T-cell (primary cell): ENCODE results near the gene FSTL4. TPM values are rescaled to one million over a fixed set of nuclear protein-coding genes. Genes with fewer than 3 reads are reported as not detected.

Experiments used
- ATAC-seq, 4 experiments: fragments of 200-7000 bp in 3 of 4; fragments of 150-1000 bp in 1 of 4; cut with Tn5 transposase; replicated peaks in 1 of 4; 1 replicate in 3 of 4; 2 replicates in 1 of 4; pipeline ENCODE4 v1.10.0; 2021; ENCODE audit warnings: moderate library complexity in 3 of 4, mild to moderate bottlenecking in 2 of 4, moderate number of reproducible peaks in 1 of 4
- CTCF ChIA-PET, 2 donors: fragments of 300-600 bp; sonication (Branson Sonifier 250); formaldehyde crosslinking; loops; one replicate each; lab custom pipeline; 2022; ENCODE audit warnings: antibody characterized with exemption in 2 of 2; lab: Charles Lee
- POLR2A ChIA-PET, 2 donors: fragments of 300-600 bp; sonication (Branson Sonifier 250); formaldehyde crosslinking; loops; one replicate each; lab custom pipeline; 2022; ENCODE audit warnings: antibody characterized with exemption in 2 of 2; lab: Charles Lee
- DNase-seq, 35 experiments: peaks; one replicate each; pipeline versions ENCODE4 v3.0.0 to v3.0.0-alpha.2; 2013 to 2023
- H3K27ac ChIP-seq: one replicate; pipeline ENCODE4 v1.5.1; 2013; ENCODE audit warnings: low read length
- H3K27me3 ChIP-seq, 2 experiments: replicated peaks in 1 of 2; 1 replicate in 1 of 2; 2 replicates in 1 of 2; pipeline versions ENCODE4 v1.6.1 to v1.7.0; 2013; ENCODE audit warnings: low read length in 1 of 2, mixed read lengths in 1 of 2; ENCODE audit not compliant: control insufficient read depth in 2 of 2, insufficient read depth in 2 of 2; ENCODE audit errors: extremely low read depth in 1 of 2
- H3K36me3 ChIP-seq, 2 donors: 1 replicate in 1 of 2; 2 replicates in 1 of 2; pipeline versions ENCODE4 v1.6.1 to v1.7.0; 2013; ENCODE audit warnings: low read length in 1 of 2; ENCODE audit not compliant: control insufficient read depth in 2 of 2, insufficient read depth in 1 of 2; ENCODE audit errors: extremely low read depth in 1 of 2
- H3K4me1 ChIP-seq, 2 experiments: 1 replicate in 1 of 2; 2 replicates in 1 of 2; pipeline versions ENCODE4 v1.6.1 to v1.7.0; 2013; ENCODE audit warnings: low read length in 2 of 2, mixed read lengths in 1 of 2; ENCODE audit not compliant: insufficient read depth in 2 of 2, control insufficient read depth in 1 of 2; ENCODE audit errors: extremely low read depth in 1 of 2
- H3K4me3 ChIP-seq, 2 donors: 1 replicate in 1 of 2; 2 replicates in 1 of 2; pipeline versions ENCODE4 v1.5.1 to v1.7.0; 2013; ENCODE audit warnings: mild to moderate bottlenecking in 2 of 2, low read length in 1 of 2, moderate library complexity in 1 of 2; ENCODE audit not compliant: control insufficient read depth in 1 of 2; ENCODE audit errors: extremely low read depth in 1 of 2
- H3K9me3 ChIP-seq: 2 replicates; pipeline ENCODE4 v1.7.0; 2013
- H3K27ac Mint-ChIP-seq, 2 donors: one replicate each; pipeline ENCODE4 v1.8.0; 2020 to 2021; ENCODE audit warnings: mild to moderate bottlenecking in 2 of 2, mixed read lengths in 2 of 2
- H3K27me3 Mint-ChIP-seq, 2 donors: one replicate each; pipeline ENCODE4 v1.8.0; 2021 to 2022; ENCODE audit warnings: mixed read lengths in 2 of 2
- H3K36me3 Mint-ChIP-seq: one replicate; pipeline ENCODE4 v1.8.0; 2021; ENCODE audit warnings: mixed read lengths
- H3K4me1 Mint-ChIP-seq, 3 donors: one replicate each; pipeline ENCODE4 v1.8.0; 2020 to 2022; ENCODE audit warnings: mixed read lengths in 3 of 3, mild to moderate bottlenecking in 1 of 3
- H3K4me3 Mint-ChIP-seq, 3 donors: one replicate each; pipeline ENCODE4 v1.8.0; 2020 to 2022; ENCODE audit warnings: mild to moderate bottlenecking in 3 of 3, mixed read lengths in 3 of 3, moderate library complexity in 3 of 3
- H3K9me3 Mint-ChIP-seq, 3 donors: one replicate each; pipeline ENCODE4 v1.8.0; 2020 to 2022; ENCODE audit warnings: mixed read lengths in 3 of 3
- WGBS: methylation state at CpG from one replicate; pipeline ENCODE4 v1.1.5; 2013; ENCODE audit warnings: missing lambda C conversion rate; ENCODE audit not compliant: insufficient coverage; 5-methylcytosine and 5-hydroxymethylcytosine counted together
- total RNA-seq, 35 experiments: library from RNA in 6 of 35; stranded (reverse) in 6 of 35; fragments of 120-200 nt in 1 of 35; gene quantifications; one replicate each; pipeline versions ENCODE4 v1.2.1 to v1.2.4 and lab custom pipeline; 2013 to 2026

FSTL4 gene
- total RNA-seq, 5 donors from 2014 or later (not counting 1 experiment from before 2014, with no cell fraction given), result 1.6 TPM; not detected in 3

DNA sequence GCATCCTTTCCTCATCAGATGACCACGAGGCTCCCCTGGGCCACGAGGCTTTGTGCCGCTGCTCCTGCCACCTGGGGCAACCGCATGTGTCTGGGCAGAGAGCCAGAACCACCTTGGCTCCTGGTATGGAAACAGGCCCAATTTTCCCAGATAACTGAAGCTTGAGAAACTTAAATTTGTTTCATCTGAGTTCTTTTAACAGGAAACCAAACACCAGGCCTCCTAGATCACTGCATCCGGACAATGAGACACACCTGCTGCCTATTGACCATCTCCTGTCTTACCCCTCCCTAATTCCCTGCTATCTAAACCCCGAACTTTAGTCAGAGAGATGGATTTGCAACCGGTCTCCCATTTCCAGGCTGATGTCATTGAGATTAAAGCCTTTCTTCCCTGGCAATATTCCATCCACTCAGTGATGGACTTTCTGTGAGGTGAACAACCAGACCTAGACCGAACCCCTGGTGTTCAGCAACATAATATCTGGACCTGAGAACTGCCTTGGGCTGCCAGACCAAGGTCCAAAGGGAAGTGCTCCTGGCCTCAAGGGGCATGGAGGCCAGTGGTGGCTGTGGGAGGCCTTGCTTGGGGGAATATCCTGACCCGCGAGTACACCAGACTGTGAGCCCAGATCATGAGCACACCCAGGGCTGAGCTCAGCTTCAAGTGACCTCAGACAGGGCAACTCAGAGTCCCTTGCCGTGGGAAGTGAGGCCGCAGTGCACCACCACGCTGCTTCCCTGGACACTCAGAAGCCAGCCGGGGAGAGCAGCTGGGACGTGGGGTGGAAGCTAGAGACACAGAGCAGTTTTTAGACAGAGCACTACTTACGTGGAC lies 360.8 kb downstream of the FSTL4 start:
- ChIA-PET POLR2A (no interaction called here), CTCF (no interaction called here)
- WGBS, result 70% methylated on average over 15 of the region's 16 CpGs
- Histone ChIP-seq H3K4me1 (no peaks in the 10 kb centered on the region), H3K36me3 (no peaks in the 10 kb centered on the region), H3K9me3 (no peaks in the 10 kb centered on the region), H3K4me3 (no peak overlapping the region), H3K27me3 (peaks cover 0 to 11% of the 10 kb centered on the region in 2 experiments), H3K27ac (no peak overlapping the region)
- no peaks in the 10 kb centered on the region for H3K27me3 Mint-ChIP-seq
- DNase-seq, result no peak
- no peak for ATAC-seq
- no peak overlapping the region for H3K4me3 Mint-ChIP-seq
- no peaks in the 10 kb centered on the region for H3K9me3 Mint-ChIP-seq
- no peaks in the 10 kb centered on the region for H3K4me1 Mint-ChIP-seq
- H3K36me3 Mint-ChIP-seq, result no peaks in the 10 kb centered on the region
- H3K27ac Mint-ChIP-seq, result no peak overlapping the region

- ChIA-PET POLR2A (no interaction called here), CTCF (no interaction called here)
- Histone ChIP-seq H3K27me3 (peaks cover 0 to 11% of the 10 kb centered on the region in 2 experiments), H3K4me3 (no peak overlapping the region), H3K27ac (no peak overlapping the region), H3K36me3 (no peaks in the 10 kb centered on the region), H3K4me1 (no peaks in the 10 kb centered on the region), H3K9me3 (no peaks in the 10 kb centered on the region)
- Mint-ChIP-seq H3K36me3 (no peaks in the 10 kb centered on the region), H3K9me3 (no peaks in the 10 kb centered on the region), H3K27me3 (no peaks in the 10 kb centered on the region), H3K4me3 (no peak overlapping the region), H3K27ac (no peak overlapping the region), H3K4me1 (peaks cover 0 to under 1% (median 0%) of the 10 kb centered on the region in 3 donors)
- DNase-seq (no peak), ATAC-seq (no peak)
- 56% methylated on average over 5 of the region's 10 CpGs for WGBS
Observed at GRCh38 chr5:133250527-133250926, 361.8 kb downstream of the FSTL4 start.

DNA sequence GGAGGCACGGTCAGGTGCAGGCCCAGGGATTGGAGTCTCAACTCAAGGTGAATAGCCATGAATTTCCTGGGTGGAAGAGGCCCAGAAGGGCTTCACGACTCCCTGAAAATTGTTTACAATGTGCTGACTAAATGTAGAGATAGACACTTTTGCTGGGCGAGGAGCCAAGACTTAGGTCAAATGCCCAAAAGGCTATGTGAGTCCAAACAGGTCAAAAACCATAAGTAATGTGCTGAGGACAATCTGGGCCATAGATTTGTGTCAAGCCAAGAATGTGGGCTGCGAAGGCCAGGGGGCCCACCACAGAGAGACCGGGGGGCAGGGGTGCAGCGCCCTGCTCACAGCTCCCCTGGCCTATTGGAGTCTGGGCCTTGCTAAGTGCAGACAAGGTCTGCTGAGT lies 362.7 kb downstream of the FSTL4 start:
- DNase-seq, result no peak
- WGBS, result 89% methylated on average over 6 of the region's 6 CpGs

DNA sequence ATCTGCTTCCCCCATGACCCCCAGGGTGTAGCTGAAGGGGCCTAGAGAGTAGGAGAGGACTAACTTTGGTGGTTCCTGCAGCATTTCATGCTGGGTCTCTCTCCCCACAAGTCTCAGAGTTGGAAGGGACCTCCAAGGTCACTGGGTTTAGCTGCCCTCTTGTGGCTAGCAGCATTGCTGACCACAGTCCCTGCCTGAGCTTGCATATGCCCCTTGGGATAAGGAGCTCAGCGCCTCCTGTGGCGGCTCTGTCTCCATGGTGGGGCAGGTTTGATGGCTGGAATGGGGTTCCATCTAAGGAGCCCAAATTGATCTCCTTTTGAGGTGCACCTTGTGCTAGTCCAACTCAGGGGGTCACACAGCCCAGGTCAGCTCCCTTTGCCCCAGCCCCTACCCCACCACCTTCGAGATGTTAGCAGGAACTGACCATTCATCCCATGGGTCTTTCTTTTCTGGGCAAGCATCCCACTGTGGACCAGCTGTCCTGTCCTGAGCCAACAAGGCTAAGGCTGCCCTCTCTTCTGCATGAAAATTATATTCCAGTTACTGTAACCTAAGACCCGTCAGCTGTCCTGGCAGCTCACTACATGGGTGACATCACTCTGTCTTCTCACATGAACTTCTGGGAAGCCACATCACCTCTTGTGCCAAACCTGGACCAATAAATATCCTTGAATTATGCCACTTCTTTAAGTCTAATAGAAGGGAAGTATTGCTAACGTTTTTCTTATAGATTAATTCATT lies 364.3 kb downstream of the FSTL4 start:
- CTCF ChIA-PET, result no interaction called here
- H3K27ac Mint-ChIP-seq, result no peak overlapping the region
- peak in 1 of 35 experiments; percentile 5 for DNase-seq

More for the DNA sequence above, 362.7 kb downstream of the FSTL4 start:
- ChIA-PET POLR2A (no interaction called here), CTCF (no interaction called here)
- Mint-ChIP-seq H3K9me3 (no peaks in the 10 kb centered on the region), H3K27ac (no peak overlapping the region), H3K4me3 (no peak overlapping the region), H3K27me3 (no peaks in the 10 kb centered on the region), H3K36me3 (no peaks in the 10 kb centered on the region), H3K4me1 (peaks cover 2 to 4% (median 3%) of the 10 kb centered on the region in 3 donors)
- no peak for ATAC-seq
- Histone ChIP-seq H3K9me3 (no peaks in the 10 kb centered on the region), H3K27ac (no peak overlapping the region), H3K36me3 (no peaks in the 10 kb centered on the region), H3K4me1 (peaks cover 0 to 1% of the 10 kb centered on the region in 2 experiments), H3K27me3 (peaks cover 0 to 11% of the 10 kb centered on the region in 2 experiments), H3K4me3 (no peak overlapping the region)

DNA sequence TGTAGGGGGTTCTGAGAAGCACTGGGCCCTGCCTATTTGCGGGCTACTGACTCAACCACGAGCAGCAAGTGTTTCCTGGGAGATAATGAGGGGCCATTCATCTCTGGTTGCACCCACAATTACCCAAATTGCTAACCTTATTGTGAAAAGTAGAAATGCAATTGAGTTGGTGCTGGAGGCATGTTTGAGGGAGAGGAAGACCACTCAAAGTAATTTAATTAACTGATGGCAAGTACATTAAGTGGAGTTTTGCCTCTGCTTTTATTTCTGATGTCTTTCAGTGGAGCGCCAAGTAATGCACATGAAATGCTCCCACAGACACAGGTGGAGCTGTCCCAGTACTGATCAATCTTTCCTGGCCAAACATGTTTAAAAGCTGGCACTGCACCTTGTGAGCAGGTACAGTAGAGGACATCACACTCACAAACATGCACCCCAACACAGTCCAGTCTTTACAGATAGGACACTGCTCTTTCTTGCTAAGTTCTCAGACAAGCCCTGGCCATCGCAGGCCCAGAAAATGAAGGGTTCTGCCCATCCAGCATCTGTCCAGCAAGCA lies 365.1 kb downstream of the FSTL4 start:
- peaks cover 13 to 18% (median 15%) of the 10 kb centered on the region in 3 donors for H3K4me1 Mint-ChIP-seq
- Histone ChIP-seq H3K4me1 (peaks cover 0 to 11% of the 10 kb centered on the region in 2 experiments), H3K27me3 (peaks cover 0 to 15% of the 10 kb centered on the region in 2 experiments), H3K9me3 (no peaks in the 10 kb centered on the region), H3K36me3 (no peaks in the 10 kb centered on the region), H3K4me3 (no peak overlapping the region), H3K27ac (no peak overlapping the region)
- 70% methylated on average over 2 of the region's 4 CpGs for WGBS
- H3K4me3 Mint-ChIP-seq, result no peak overlapping the region
- ChIA-PET CTCF (no interaction called here), POLR2A (no interaction called here)
- ATAC-seq (no peak), DNase-seq (no peak)
- H3K36me3 Mint-ChIP-seq, result no peaks in the 10 kb centered on the region
- H3K9me3 Mint-ChIP-seq, result no peaks in the 10 kb centered on the region
- H3K27ac Mint-ChIP-seq, result no peak overlapping the region
- H3K27me3 Mint-ChIP-seq, result no peaks in the 10 kb centered on the region

More for the DNA sequence above, 364.3 kb downstream of the FSTL4 start:
- H3K4me1 Mint-ChIP-seq, result peaks cover 13 to 15% (median 14%) of the 10 kb centered on the region in 3 donors
- Histone ChIP-seq H3K36me3 (no peaks in the 10 kb centered on the region), H3K27me3 (peaks cover 0 to 15% of the 10 kb centered on the region in 2 experiments), H3K9me3 (no peaks in the 10 kb centered on the region), H3K4me3 (no peak overlapping the region), H3K4me1 (peaks cover 0 to 11% of the 10 kb centered on the region in 2 experiments), H3K27ac (no peak overlapping the region)
- no peaks in the 10 kb centered on the region for H3K36me3 Mint-ChIP-seq
- no peaks in the 10 kb centered on the region for H3K27me3 Mint-ChIP-seq
- no peak overlapping the region for H3K4me3 Mint-ChIP-seq
- ATAC-seq, result no peak
- POLR2A ChIA-PET, result no interaction called here
- WGBS, result 79% methylated on average over 2 of the region's 5 CpGs
- H3K9me3 Mint-ChIP-seq, result no peaks in the 10 kb centered on the region

DNA sequence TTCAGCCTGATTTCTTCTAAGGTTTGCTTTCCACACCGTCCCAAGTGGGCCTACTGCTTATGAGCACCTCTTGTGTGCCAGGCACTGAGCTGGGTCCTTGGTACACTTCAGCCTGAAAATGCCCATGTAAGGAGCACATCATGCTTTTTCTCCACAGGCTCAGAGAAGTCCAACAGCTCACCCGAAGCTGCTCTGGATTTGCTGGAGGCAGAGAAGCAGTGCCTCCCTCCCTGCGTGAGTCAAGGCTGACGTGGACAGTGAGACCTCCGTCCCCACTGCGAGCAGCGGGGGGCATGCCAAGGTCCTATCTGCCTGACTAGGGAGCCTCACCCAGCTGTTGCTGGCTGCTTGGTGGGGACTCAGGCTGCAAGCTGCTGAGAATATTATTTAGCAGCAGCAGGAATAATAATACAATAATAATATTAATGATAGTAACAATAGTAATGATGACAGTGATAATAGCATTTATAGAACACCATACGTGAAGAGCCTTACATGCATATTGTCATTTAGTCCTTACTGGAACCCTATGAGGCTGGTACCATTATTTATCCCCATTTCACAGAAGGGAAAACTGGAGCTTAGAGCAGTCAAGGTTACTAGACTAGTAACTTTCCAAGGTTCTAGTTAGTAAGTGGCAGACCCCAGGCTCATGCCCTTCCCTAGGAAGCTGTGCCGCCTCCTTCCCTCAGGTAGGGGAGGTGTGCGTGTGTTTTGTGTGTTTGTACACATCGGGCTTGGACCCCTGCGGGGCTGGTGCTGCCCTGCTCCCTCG lies 365.8 kb downstream of the FSTL4 start:
- Histone ChIP-seq H3K9me3 (no peaks in the 10 kb centered on the region), H3K27ac (no peak overlapping the region), H3K4me3 (no peak overlapping the region), H3K27me3 (peaks cover 0 to 15% of the 10 kb centered on the region in 2 experiments), H3K36me3 (no peaks in the 10 kb centered on the region), H3K4me1 (peaks cover 0 to 11% of the 10 kb centered on the region in 2 experiments)
- Mint-ChIP-seq H3K9me3 (no peaks in the 10 kb centered on the region), H3K36me3 (no peaks in the 10 kb centered on the region), H3K4me3 (no peak overlapping the region), H3K27me3 (no peaks in the 10 kb centered on the region), H3K4me1 (peaks cover 13 to 18% (median 15%) of the 10 kb centered on the region in 3 donors), H3K27ac (no peak overlapping the region)
- 85% methylated on average over 5 of the region's 13 CpGs for WGBS
- POLR2A ChIA-PET, result no interaction called here
- ATAC-seq (no peak), DNase-seq (no peak)
- CTCF ChIA-PET, result no interaction called here
